22Rv1 (cell line): ENCODE data around the gene PHF11.

Source experiments
- H3K27ac ChIP-seq: fragments of 450-650 bp; 2 replicates; pipeline ENCODE4 v1.5.1; 2017
- ZFX ChIP-seq: fragments of 450-650 bp; IDR thresholded peaks from 2 replicates; pipeline ENCODE4 v1.6.1; 2017; ENCODE audit warnings: antibody characterized with exemption, borderline replicate concordance
- TF ChIP-seq, protein P1 (sequence below): fragments of 450-650 bp; IDR thresholded peaks from 2 replicates; pipeline ENCODE4 v1.5.1; 2017; ENCODE audit warnings: mild to moderate bottlenecking

PHF11 gene

GRCh38 chr13:49536144-49536873 lies 40.6 kb downstream of the PHF11 start:
- no peak overlapping the region for H3K27ac ChIP-seq
- no peak for TF ChIP-seq ZFX
- TF ChIP-seq, protein P1, sequence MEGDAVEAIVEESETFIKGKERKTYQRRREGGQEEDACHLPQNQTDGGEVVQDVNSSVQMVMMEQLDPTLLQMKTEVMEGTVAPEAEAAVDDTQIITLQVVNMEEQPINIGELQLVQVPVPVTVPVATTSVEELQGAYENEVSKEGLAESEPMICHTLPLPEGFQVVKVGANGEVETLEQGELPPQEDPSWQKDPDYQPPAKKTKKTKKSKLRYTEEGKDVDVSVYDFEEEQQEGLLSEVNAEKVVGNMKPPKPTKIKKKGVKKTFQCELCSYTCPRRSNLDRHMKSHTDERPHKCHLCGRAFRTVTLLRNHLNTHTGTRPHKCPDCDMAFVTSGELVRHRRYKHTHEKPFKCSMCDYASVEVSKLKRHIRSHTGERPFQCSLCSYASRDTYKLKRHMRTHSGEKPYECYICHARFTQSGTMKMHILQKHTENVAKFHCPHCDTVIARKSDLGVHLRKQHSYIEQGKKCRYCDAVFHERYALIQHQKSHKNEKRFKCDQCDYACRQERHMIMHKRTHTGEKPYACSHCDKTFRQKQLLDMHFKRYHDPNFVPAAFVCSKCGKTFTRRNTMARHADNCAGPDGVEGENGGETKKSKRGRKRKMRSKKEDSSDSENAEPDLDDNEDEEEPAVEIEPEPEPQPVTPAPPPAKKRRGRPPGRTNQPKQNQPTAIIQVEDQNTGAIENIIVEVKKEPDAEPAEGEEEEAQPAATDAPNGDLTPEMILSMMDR, result no peak

DNA sequence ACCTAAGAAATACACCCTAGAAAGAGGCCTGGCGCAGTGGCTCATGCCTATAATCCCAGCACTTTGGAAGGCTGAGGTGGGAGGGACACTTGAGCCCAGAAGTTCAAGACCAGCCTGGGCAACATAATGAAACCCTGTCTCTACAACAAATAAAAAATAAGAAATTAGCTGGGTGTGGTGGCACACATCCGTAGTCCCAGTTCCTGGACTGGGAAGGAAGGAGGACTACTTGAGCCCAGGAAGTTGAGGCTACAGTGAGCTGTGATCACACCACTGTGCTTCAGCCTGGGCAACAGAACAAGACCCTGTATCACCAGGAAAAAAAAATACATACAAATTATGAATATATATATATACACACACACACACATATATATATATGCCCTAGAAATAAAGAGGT lies 42.7 kb downstream of the PHF11 start:
- TF ChIP-seq, protein P1, result no peak
- TF ChIP-seq ZFX, result no peak

DNA sequence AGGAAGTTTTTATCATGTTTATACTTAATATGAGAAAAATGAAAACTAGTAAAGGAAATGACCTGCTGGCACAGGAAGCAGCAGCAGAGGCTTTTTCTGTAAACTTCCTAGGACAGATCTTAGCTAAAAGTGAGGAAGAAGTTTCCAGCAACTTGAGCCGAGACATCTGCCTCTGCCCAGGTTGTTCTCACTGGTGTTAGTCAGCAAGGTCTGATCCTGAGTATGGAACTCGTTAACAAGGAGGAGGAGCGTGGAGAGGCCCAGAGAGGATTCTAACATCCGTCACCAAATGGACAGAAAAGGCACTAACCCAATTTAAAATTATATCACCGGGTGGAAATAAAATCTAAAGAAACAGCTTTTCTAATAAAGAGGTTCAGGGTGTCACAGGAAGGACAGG lies 43.6 kb downstream of the PHF11 start:
- H3K27ac ChIP-seq, result no peak overlapping the region

More for the DNA sequence above, 42.7 kb downstream of the PHF11 start:
- no peak overlapping the region for H3K27ac ChIP-seq

DNA sequence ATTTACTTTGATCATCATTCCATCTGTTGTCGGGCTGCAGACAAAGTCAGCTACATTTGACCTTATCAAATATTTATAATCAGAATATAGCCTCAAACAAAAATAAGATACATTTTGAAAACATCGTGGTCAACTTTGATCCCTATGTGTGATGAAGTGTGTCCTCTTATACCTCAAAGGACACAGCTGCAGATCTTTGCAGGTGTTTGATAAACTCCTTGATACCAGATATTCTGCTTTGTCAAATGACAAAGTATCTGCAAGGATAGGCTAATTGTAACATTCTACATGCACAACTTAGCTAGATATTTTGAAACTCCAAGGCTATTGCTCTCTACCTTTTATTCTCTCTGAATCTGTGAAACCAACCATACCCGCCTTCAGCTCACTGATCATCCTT lies 44.0 kb downstream of the PHF11 start:
- H3K27ac ChIP-seq, result no peak overlapping the region
- TF ChIP-seq, protein P1, result no peak
- no peak for TF ChIP-seq ZFX

More for the DNA sequence above, 43.6 kb downstream of the PHF11 start:
- no peak for TF ChIP-seq ZFX
- TF ChIP-seq, protein P1, result no peak

DNA sequence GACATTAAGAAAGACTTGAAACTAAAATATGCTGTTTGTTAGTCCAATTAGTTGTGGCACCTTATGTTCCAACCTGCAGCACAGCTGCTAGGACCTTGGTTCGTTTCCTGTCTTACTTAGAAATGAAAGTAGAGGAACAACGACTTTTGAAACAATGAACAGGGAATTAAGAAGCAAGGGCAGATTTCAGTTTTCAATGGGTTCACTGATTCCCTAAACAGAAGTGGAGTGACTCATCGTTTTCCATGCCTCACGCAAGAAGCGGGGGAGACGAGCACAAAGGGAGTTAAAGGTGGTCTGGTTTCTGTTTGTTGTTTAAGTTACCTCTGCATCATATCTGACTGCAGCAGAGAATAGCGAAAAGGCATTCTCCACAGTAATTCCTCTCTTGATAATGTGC lies 44.8 kb downstream of the PHF11 start:
- H3K27ac ChIP-seq, result no peak overlapping the region
- TF ChIP-seq, protein P1, result no peak
- no peak for TF ChIP-seq ZFX

DNA sequence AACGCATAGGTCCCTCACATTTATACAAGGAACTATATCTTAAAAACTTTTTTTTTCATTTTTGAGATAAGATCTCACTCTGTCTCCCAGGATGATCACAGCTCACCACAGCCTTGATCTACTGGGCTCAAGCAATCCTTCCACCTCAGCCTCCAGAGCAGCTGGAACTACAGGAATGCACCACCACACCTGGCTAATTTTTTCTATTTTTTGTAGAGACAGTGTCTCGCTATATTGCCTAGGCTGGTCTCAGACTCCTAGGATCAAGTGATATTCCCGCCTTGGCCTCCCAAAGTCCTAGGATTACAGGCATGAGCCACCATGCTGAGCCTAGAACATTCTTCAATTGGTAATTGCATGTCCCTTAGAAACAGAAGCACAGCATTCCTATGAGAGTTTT lies 47.9 kb downstream of the PHF11 start:
- TF ChIP-seq ZFX, result no peak
- TF ChIP-seq, protein P1, result no peak
- no peak overlapping the region for H3K27ac ChIP-seq

GRCh38 chr13:49545661-49546060 lies 49.9 kb downstream of the PHF11 start:
- no peak overlapping the region for H3K27ac ChIP-seq
- no peak for TF ChIP-seq ZFX
- TF ChIP-seq, protein P1, result no peak
